Measurements from ENCODE around the gene SPTAN1. TPM values are rescaled to one million over a fixed set of nuclear protein-coding genes. Genes with fewer than 3 reads are reported as not detected.

Gene SPTAN1
- total RNA-seq, 1 experiment from 2014 or later = 229 TPM

DNA sequence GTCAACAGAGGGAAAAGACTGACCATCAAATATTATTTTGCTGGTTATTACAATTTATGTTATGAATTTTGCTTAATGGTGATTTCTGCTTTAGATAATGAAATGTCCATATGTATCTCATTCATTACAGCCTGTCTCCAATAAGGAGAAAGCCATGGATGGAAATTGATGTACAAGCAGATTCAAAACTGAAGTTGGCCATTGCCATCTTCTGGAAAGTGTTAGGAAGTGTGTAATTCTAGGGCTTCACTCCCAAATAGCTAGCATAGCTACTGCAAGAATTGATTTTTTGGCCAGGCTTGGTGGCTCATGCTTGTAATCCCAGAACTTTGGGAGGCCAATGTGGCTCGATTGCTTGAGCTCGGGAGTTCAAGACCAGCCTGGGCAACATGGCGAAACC, 58.5 kb downstream of the SPTAN1 start:
- ATAC-seq = no peak

DNA sequence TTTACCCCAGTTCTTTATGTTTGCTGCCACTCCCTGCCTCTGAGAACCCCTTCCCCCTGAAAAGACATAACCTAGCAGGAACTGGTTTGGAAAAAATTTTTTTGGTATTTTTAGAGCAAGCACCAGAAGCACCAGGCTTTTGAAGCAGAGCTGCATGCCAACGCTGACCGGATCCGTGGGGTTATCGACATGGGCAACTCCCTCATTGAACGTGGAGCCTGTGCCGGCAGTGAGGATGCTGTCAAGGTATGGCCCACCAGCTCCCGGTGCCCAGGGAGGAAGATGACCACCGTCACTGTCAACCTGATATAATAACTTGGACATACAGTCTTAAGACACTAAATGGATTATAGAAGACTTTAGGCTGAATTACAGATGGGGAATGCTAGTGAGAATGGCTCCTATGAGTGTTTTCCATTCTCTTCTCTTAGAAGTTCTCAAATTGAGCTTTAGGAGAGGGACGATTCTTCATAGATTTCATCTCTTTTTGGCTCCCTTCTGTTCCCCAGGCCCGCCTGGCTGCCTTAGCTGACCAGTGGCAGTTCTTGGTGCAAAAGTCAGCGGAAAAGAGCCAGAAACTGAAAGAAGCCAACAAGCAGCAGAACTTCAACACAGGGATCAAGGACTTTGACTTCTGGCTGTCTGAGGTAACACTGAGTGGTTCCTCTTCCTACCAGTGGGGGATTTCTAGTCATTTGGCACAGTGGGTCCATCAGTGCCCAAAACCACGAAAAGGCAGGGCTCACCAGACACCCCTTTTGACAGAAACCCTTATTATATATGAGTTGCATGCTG, 59.4 kb downstream of the SPTAN1 start:
- no peaks in the 10 kb centered on the region for H3K27me3 ChIP-seq (ENCODE audit: control insufficient read depth, insufficient read depth, low read length)
- ChIA-PET CTCF (interaction anchor here (0.7 kb wide), 1 partner anchor 24 kb away, joined by 5 read pairs; no protein-coding TSS in a partner anchor), POLR2A (interaction anchor here (0.7 kb wide), 1 partner anchor 54 kb away, joined by 6 read pairs; no protein-coding TSS in a partner anchor)
- H3K9me3 ChIP-seq (ENCODE audit: control insufficient read depth, insufficient read depth, low read depth, low read length) = no peaks in the 10 kb centered on the region
- H3K4me1 ChIP-seq (ENCODE audit: control insufficient read depth, insufficient read depth, low read length) = no peaks in the 10 kb centered on the region
- DNase-seq (ENCODE audit: low read depth, low spot score) = no peak
- no peak for ATAC-seq
- peaks cover 44% of the 10 kb centered on the region for H3K36me3 ChIP-seq (ENCODE audit: control insufficient read depth, insufficient read depth, low read length)
- in situ Hi-C loops (cut with HindIII; ENCODE audit: low pct_unique_long_range_greater_than_20kb, low sequenced_read_pairs) (no loop called here), intact Hi-C loops (cut with micrococcal nuclease; ENCODE audit: unreplicated experiment) (no loop called here)
- no peak overlapping the region for H3K4me3 ChIP-seq (ENCODE audit: low read depth in 2 of 2, low read length in 2 of 2)
- H3K27ac ChIP-seq (ENCODE audit: low read length) = no peak overlapping the region
- TF ChIP-seq POLR2AphosphoS5 (IDR thresholded peaks at IDR 0.05; ENCODE audit: low read depth, low read length) (no peak), TCF7L2 (IDR thresholded peaks at IDR 0.05; ENCODE audit: low read depth, low read length) (no peak), SIN3A (IDR thresholded peaks at IDR 0.05; ENCODE audit: borderline replicate concordance, insufficient read depth, low read depth, low read length) (no peak)
- TF ChIP-seq, protein P1, sequence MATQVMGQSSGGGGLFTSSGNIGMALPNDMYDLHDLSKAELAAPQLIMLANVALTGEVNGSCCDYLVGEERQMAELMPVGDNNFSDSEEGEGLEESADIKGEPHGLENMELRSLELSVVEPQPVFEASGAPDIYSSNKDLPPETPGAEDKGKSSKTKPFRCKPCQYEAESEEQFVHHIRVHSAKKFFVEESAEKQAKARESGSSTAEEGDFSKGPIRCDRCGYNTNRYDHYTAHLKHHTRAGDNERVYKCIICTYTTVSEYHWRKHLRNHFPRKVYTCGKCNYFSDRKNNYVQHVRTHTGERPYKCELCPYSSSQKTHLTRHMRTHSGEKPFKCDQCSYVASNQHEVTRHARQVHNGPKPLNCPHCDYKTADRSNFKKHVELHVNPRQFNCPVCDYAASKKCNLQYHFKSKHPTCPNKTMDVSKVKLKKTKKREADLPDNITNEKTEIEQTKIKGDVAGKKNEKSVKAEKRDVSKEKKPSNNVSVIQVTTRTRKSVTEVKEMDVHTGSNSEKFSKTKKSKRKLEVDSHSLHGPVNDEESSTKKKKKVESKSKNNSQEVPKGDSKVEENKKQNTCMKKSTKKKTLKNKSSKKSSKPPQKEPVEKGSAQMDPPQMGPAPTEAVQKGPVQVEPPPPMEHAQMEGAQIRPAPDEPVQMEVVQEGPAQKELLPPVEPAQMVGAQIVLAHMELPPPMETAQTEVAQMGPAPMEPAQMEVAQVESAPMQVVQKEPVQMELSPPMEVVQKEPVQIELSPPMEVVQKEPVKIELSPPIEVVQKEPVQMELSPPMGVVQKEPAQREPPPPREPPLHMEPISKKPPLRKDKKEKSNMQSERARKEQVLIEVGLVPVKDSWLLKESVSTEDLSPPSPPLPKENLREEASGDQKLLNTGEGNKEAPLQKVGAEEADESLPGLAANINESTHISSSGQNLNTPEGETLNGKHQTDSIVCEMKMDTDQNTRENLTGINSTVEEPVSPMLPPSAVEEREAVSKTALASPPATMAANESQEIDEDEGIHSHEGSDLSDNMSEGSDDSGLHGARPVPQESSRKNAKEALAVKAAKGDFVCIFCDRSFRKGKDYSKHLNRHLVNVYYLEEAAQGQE (IDR thresholded peaks at IDR 0.05; ENCODE audit: insufficient read depth in 1 of 2, low read depth in 2 of 2, low read length in 1 of 2) = no peak
- TF ChIP-seq, protein P2, sequence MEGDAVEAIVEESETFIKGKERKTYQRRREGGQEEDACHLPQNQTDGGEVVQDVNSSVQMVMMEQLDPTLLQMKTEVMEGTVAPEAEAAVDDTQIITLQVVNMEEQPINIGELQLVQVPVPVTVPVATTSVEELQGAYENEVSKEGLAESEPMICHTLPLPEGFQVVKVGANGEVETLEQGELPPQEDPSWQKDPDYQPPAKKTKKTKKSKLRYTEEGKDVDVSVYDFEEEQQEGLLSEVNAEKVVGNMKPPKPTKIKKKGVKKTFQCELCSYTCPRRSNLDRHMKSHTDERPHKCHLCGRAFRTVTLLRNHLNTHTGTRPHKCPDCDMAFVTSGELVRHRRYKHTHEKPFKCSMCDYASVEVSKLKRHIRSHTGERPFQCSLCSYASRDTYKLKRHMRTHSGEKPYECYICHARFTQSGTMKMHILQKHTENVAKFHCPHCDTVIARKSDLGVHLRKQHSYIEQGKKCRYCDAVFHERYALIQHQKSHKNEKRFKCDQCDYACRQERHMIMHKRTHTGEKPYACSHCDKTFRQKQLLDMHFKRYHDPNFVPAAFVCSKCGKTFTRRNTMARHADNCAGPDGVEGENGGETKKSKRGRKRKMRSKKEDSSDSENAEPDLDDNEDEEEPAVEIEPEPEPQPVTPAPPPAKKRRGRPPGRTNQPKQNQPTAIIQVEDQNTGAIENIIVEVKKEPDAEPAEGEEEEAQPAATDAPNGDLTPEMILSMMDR (IDR thresholded peaks at IDR 0.05) = no peak
- BruUV-seq (replicated peaks) = no TSS peak

More for the DNA sequence above, 58.5 kb downstream of the SPTAN1 start:
- Histone ChIP-seq H3K27ac (ENCODE audit: low read length) (no peak overlapping the region), H3K9me3 (ENCODE audit: control insufficient read depth, insufficient read depth, low read depth, low read length) (no peaks in the 10 kb centered on the region), H3K36me3 (ENCODE audit: control insufficient read depth, insufficient read depth, low read length) (peaks cover 44% of the 10 kb centered on the region), H3K4me1 (ENCODE audit: control insufficient read depth, insufficient read depth, low read length) (no peaks in the 10 kb centered on the region), H3K27me3 (ENCODE audit: control insufficient read depth, insufficient read depth, low read length) (no peaks in the 10 kb centered on the region), H3K4me3 (ENCODE audit: low read depth in 2 of 2, low read length in 2 of 2) (no peak overlapping the region)
- ChIA-PET CTCF (interaction anchor here (0.7 kb wide), 1 partner anchor 25 kb away, joined by 5 read pairs; no protein-coding TSS in a partner anchor), POLR2A (interaction anchor here (0.7 kb wide), 1 partner anchor 55 kb away, joined by 6 read pairs; no protein-coding TSS in a partner anchor)
- DNase-seq (ENCODE audit: low read depth, low spot score) = no peak
- no TSS peak for BruUV-seq (replicated peaks)
- TF ChIP-seq POLR2AphosphoS5 (IDR thresholded peaks at IDR 0.05; ENCODE audit: low read depth, low read length) = no peak
- TF ChIP-seq, protein P2 (IDR thresholded peaks at IDR 0.05) = no peak
- no peak for TF ChIP-seq TCF7L2 (IDR thresholded peaks at IDR 0.05; ENCODE audit: low read depth, low read length)
- TF ChIP-seq SIN3A (IDR thresholded peaks at IDR 0.05; ENCODE audit: borderline replicate concordance, insufficient read depth, low read depth, low read length) = no peak
- TF ChIP-seq, protein P1 (IDR thresholded peaks at IDR 0.05; ENCODE audit: insufficient read depth in 1 of 2, low read depth in 2 of 2, low read length in 1 of 2) = no peak
- intact Hi-C loops (cut with micrococcal nuclease; ENCODE audit: unreplicated experiment) (no loop called here), in situ Hi-C loops (cut with HindIII; ENCODE audit: low pct_unique_long_range_greater_than_20kb, low sequenced_read_pairs) (no loop called here)
